GM21576 (cell line): Measurements from ENCODE around the gene CHST11.

Source experiments
- ATAC-seq: cut with Tn5 transposase; IDR thresholded peaks from one replicate; pipeline ENCODE4 v1.9.1; 2021; ENCODE audit warnings: mild to moderate bottlenecking, moderate library complexity; ENCODE audit not compliant: unreplicated experiment

CHST11 gene

GRCh38 chr12:104456417-104456949 lies at the start of gene CHST11:
Gene CHST11 (plus strand): TSS chr12:104456948.
- peak; percentile 64 for ATAC-seq

- no peak for ATAC-seq
These were observed 49.3 kb upstream of the CHST11 start for GRCh38 chr12:104407438-104407837.

GRCh38 chr12:104407922-104408321 lies 48.8 kb upstream of the CHST11 start:
- no peak for ATAC-seq

GRCh38 chr12:104410326-104410725 lies 46.4 kb upstream of the CHST11 start:
- ATAC-seq, result no peak

GRCh38 chr12:104410786-104411185 lies 46.0 kb upstream of the CHST11 start:
- ATAC-seq, result no peak

GRCh38 chr12:104411826-104412641 lies 44.7 kb upstream of the CHST11 start:
- no peak for ATAC-seq

GRCh38 chr12:104412681-104413080 lies 44.1 kb upstream of the CHST11 start:
- ATAC-seq, result no peak

- ATAC-seq, result no peak
These were observed 43.4 kb upstream of the CHST11 start for GRCh38 chr12:104413330-104413729.

GRCh38 chr12:104414581-104415341 lies 42.0 kb upstream of the CHST11 start:
- no peak for ATAC-seq

- no peak for ATAC-seq
These were observed 41.3 kb upstream of the CHST11 start for GRCh38 chr12:104415342-104415980.

- ATAC-seq, result no peak
These were observed 40.6 kb upstream of the CHST11 start for GRCh38 chr12:104416136-104416535.

- no peak for ATAC-seq
These were observed 40.2 kb upstream of the CHST11 start for GRCh38 chr12:104416585-104416984.

GRCh38 chr12:104419717-104420116 lies 37.0 kb upstream of the CHST11 start:
- no peak for ATAC-seq

- ATAC-seq, result no peak
These were observed 35.9 kb upstream of the CHST11 start for GRCh38 chr12:104420868-104421267.

- ATAC-seq, result no peak
These were observed 35.4 kb upstream of the CHST11 start for GRCh38 chr12:104421343-104421742.

- no peak for ATAC-seq
These were observed 34.3 kb upstream of the CHST11 start for GRCh38 chr12:104422441-104422840.

GRCh38 chr12:104423273-104423672 lies 33.5 kb upstream of the CHST11 start:
- no peak for ATAC-seq

- no peak for ATAC-seq
These were observed 32.9 kb upstream of the CHST11 start for GRCh38 chr12:104423809-104424208.

GRCh38 chr12:104424955-104425354 lies 31.8 kb upstream of the CHST11 start:
- no peak for ATAC-seq

- no peak for ATAC-seq
These were observed 31.1 kb upstream of the CHST11 start for GRCh38 chr12:104425614-104426013.

- no peak for ATAC-seq
These were observed 29.7 kb upstream of the CHST11 start for GRCh38 chr12:104426926-104427546.
